Astrocyte of the spinal cord (primary cell): ENCODE measurements around the gene PID1.

Experiments
- DNase-seq: peaks from one replicate; pipeline ENCODE4 v3.0.0; 2011; ENCODE audit warnings: low read depth, low spot score
- H3K4me3 ChIP-seq: 2 replicates; pipeline ENCODE4 v1.5.1; 2011; ENCODE audit warnings: low read depth, mild to moderate bottlenecking, low read length, moderate library complexity
- in situ Hi-C: cut with HindIII; loops from 2 replicates; pipeline ENCODE4 v1.10.0; 2017; ENCODE audit warnings: low sequenced_read_pairs
- TF ChIP-seq, protein P1 (sequence below): IDR thresholded peaks from 2 replicates; pipeline ENCODE4 v1.5.1; 2012; ENCODE audit warnings: low read depth, mild to moderate bottlenecking, low read length, inconsistent platforms

PID1 gene

DNA sequence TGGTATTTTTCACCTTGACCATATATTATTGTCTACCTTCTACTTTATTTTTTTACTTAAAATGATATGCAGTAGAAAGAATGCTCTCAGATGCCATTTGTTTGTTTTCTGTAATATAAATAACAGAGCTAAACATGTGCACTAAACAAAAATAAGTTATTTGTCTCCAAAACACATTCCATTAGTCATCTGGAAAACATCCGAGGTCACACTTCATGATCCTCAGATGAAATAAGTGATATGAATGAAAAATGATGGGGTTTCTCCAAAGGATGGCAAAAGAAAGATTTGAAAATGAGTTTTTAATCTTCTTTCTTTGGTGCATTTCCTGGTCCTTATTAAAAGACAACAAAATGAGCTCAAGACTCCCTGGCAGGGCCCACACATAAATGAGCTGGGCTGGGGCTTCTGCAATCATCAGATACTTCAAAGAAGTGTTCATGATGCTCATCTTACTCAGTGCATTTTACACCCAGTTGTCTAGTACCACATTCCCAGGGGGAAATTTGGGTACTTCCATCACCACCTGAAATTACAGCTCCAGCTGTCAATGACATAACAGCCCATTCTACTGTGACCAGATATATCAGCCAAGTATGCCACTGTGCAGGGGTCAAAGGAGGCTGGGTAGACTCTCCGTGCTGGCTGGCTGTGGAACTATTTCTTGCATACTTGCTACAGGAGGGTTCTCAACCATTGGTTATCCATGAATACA is 283.5 kb downstream of the PID1 start:
- in situ Hi-C loops: no loop called here
- TF ChIP-seq, protein P1, sequence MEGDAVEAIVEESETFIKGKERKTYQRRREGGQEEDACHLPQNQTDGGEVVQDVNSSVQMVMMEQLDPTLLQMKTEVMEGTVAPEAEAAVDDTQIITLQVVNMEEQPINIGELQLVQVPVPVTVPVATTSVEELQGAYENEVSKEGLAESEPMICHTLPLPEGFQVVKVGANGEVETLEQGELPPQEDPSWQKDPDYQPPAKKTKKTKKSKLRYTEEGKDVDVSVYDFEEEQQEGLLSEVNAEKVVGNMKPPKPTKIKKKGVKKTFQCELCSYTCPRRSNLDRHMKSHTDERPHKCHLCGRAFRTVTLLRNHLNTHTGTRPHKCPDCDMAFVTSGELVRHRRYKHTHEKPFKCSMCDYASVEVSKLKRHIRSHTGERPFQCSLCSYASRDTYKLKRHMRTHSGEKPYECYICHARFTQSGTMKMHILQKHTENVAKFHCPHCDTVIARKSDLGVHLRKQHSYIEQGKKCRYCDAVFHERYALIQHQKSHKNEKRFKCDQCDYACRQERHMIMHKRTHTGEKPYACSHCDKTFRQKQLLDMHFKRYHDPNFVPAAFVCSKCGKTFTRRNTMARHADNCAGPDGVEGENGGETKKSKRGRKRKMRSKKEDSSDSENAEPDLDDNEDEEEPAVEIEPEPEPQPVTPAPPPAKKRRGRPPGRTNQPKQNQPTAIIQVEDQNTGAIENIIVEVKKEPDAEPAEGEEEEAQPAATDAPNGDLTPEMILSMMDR: no peak
- no peak overlapping the region for H3K4me3 ChIP-seq
- DNase-seq: no peak

GRCh38 chr2:228986961-228987360 is 284.1 kb downstream of the PID1 start:
- DNase-seq: no peak
- no peak overlapping the region for H3K4me3 ChIP-seq
- in situ Hi-C loops: no loop called here
- TF ChIP-seq, protein P1: no peak

GRCh38 chr2:228983700-228984099 is 287.4 kb downstream of the PID1 start:
- DNase-seq: no peak
- TF ChIP-seq, protein P1: no peak
- in situ Hi-C loops: no loop called here
- no peak overlapping the region for H3K4me3 ChIP-seq

DNA sequence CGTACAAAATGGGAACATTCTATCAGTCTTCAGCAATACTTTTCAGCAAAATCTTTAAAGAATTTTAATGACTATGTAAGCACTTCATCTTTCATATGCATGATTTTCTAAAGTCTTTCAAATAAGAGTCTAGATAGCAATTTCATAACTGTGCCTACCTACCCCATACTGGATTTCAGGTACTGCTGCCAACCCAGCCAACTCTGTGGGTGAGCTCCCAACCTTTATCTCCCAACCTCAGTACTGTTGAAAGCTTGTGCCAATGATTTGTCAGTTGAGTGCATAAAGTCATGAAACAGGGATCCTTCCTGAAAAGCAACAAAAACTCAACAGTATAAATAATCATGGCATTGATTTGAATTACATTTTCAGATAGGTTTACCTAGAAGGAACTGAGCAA is 296.9 kb downstream of the PID1 start:
- in situ Hi-C loops: no loop called here
- no peak for DNase-seq
- no peak overlapping the region for H3K4me3 ChIP-seq
- TF ChIP-seq, protein P1: no peak
